GM23338 (cell line): Measurements from ENCODE around the gene RCBTB1. TPM values are rescaled to one million over a fixed set of nuclear protein-coding genes. Genes with fewer than 3 reads are reported as not detected.

Source experiments
- ATAC-seq: fragments of 200-7000 bp; cut with Tn5 transposase; 3 replicates; pipeline ENCODE4 v1.9.1; 2020
- DNase-seq: peaks from one replicate; pipeline ENCODE4 v3.0.0-alpha.2; 2015; ENCODE audit warnings: low spot score
- H2AFZ ChIP-seq: fragments of 200-600 bp; sonication (generic); 2 replicates; pipeline ENCODE4 v1.8.0; 2016; ENCODE audit warnings: antibody characterized with exemption, mild to moderate bottlenecking, moderate library complexity
- H3F3A ChIP-seq: fragments of 200-600 bp; sonication (generic); replicated peaks from 2 replicates; pipeline ENCODE4 v1.8.0; 2017; ENCODE audit warnings: antibody characterized with exemption, mixed run types, low read depth
- H3K27ac ChIP-seq: fragments of 200-600 bp; sonication (generic); 2 replicates; pipeline ENCODE4 v1.6.1; 2016; ENCODE audit warnings: low read depth
- H3K27me3 ChIP-seq: fragments of 200-600 bp; sonication (generic); 2 replicates; pipeline ENCODE4 v1.8.0; 2016; ENCODE audit warnings: mild to moderate bottlenecking, mixed run types, moderate library complexity; ENCODE audit not compliant: insufficient read depth
- H3K36me3 ChIP-seq: fragments of 200-600 bp; sonication (generic); 2 replicates; pipeline ENCODE4 v1.8.0; 2016; ENCODE audit warnings: mild to moderate bottlenecking; ENCODE audit not compliant: insufficient read depth
- H3K4me1 ChIP-seq: fragments of 200-600 bp; sonication (generic); 2 replicates; pipeline ENCODE4 v1.8.0; 2016; ENCODE audit warnings: mild to moderate bottlenecking, moderate library complexity; ENCODE audit not compliant: insufficient read depth
- H3K4me2 ChIP-seq: fragments of 200-600 bp; sonication (generic); 2 replicates; pipeline ENCODE4 v1.7.1; 2017; ENCODE audit warnings: mixed run types
- H3K4me3 ChIP-seq: fragments of 200-600 bp; sonication (generic); 2 replicates; pipeline ENCODE4 v1.6.1; 2016; ENCODE audit warnings: mixed run types
- H3K79me2 ChIP-seq: fragments of 200-600 bp; sonication (generic); replicated peaks from 2 replicates; pipeline ENCODE4 v1.8.0; 2017; ENCODE audit warnings: mild to moderate bottlenecking; ENCODE audit not compliant: insufficient read depth
- H3K9me2 ChIP-seq: fragments of 200-600 bp; sonication (generic); 2 replicates; pipeline ENCODE4 v1.8.0; 2017; ENCODE audit not compliant: insufficient read depth
- H4K20me1 ChIP-seq: fragments of 200-600 bp; sonication (generic); replicated peaks from 2 replicates; pipeline ENCODE4 v1.8.0; 2017; ENCODE audit warnings: mild to moderate bottlenecking; ENCODE audit not compliant: insufficient read depth
- H3K27ac Mint-ChIP-seq: 2 replicates; pipeline ENCODE4 v1.8.0; 2020; ENCODE audit warnings: inconsistent platforms, mild to moderate bottlenecking, moderate library complexity, mixed read lengths
- H3K27me3 Mint-ChIP-seq: 3 replicates; pipeline ENCODE4 v1.8.0; 2022; ENCODE audit warnings: low read depth, mild to moderate bottlenecking, moderate library complexity, mixed read lengths, inconsistent platforms; ENCODE audit not compliant: insufficient read depth, poor library complexity
- H3K36me3 Mint-ChIP-seq: 3 replicates; pipeline ENCODE4 v1.8.0; 2021; ENCODE audit warnings: low read depth, mild to moderate bottlenecking, inconsistent platforms, moderate library complexity, mixed read lengths
- H3K4me1 Mint-ChIP-seq: 3 replicates; pipeline ENCODE4 v1.8.0; 2020; ENCODE audit warnings: mild to moderate bottlenecking, inconsistent platforms, mixed read lengths
- H3K4me3 Mint-ChIP-seq: 3 replicates; pipeline ENCODE4 v1.8.0; 2021; ENCODE audit warnings: moderate library complexity, mild to moderate bottlenecking, inconsistent platforms, mixed read lengths
- H3K9me3 Mint-ChIP-seq: 3 replicates; pipeline ENCODE4 v1.8.0; 2020; ENCODE audit warnings: moderate library complexity, mild to moderate bottlenecking, inconsistent platforms, mixed read lengths
- CREB1 ChIP-seq: fragments of 250-450 bp; sonication (Bioruptor Pico); IDR thresholded peaks from 2 replicates; pipeline ENCODE4 v1.5.0; 2020; ENCODE audit warnings: low read depth, mild to moderate bottlenecking, moderate library complexity
- ETS1 ChIP-seq: IDR thresholded peaks from 2 replicates; pipeline ENCODE4 v1.6.1; 2016; ENCODE audit warnings: antibody characterized with exemption
- EZH2 ChIP-seq: fragments of 200-600 bp; sonication (generic); IDR thresholded peaks from one replicate; pipeline ENCODE4 v1.8.0; 2017; ENCODE audit warnings: antibody characterized with exemption, mild to moderate bottlenecking, low read depth; ENCODE audit not compliant: unreplicated experiment
- EZH2phosphoT487 ChIP-seq: fragments of 200-600 bp; sonication (generic); IDR thresholded peaks from one replicate; pipeline ENCODE4 v1.8.1; 2018; ENCODE audit warnings: antibody characterized with exemption; ENCODE audit not compliant: unreplicated experiment
- JUNB ChIP-seq: IDR thresholded peaks from one replicate; pipeline ENCODE4 v1.6.1; 2016; ENCODE audit warnings: antibody characterized with exemption; ENCODE audit not compliant: unreplicated experiment
- NANOG ChIP-seq: IDR thresholded peaks from 2 replicates; pipeline ENCODE4 v1.6.1; 2016; ENCODE audit warnings: antibody characterized with exemption, borderline replicate concordance
- POLR2AphosphoS5 ChIP-seq: IDR thresholded peaks from 2 replicates; pipeline ENCODE4 v1.6.1; 2016; ENCODE audit warnings: antibody characterized with exemption, low read depth
- REST ChIP-seq: IDR thresholded peaks from one replicate; pipeline ENCODE4 v1.6.1; 2018; ENCODE audit warnings: antibody characterized with exemption; ENCODE audit not compliant: unreplicated experiment
- STAT1 ChIP-seq: IDR thresholded peaks from one replicate; pipeline ENCODE4 v1.6.1; 2016; ENCODE audit warnings: antibody characterized with exemption; ENCODE audit not compliant: unreplicated experiment
- ZNF114 ChIP-seq: fragments of 250-450 bp; sonication (Bioruptor Pico); IDR thresholded peaks from 2 replicates; pipeline ENCODE4 v1.5.0; 2020; ENCODE audit warnings: mild to moderate bottlenecking, moderate library complexity
- ZNF331 ChIP-seq: fragments of 250-450 bp; sonication (Bioruptor Pico); IDR thresholded peaks from 2 replicates; pipeline ENCODE4 v1.5.0; 2020; ENCODE audit warnings: low read depth, mild to moderate bottlenecking, moderate library complexity
- polyA plus RNA-seq: library from polyadenylated mRNA; unstranded; fragments of >200 nt; fragmentation: Nextera tagmentation; extraction: Ambion mirVana; gene quantifications from 2 replicates; pipeline ENCODE4 v1.2.1, GENCODE V29; 2016
- total RNA-seq: library from RNA; depleted of rRNA; stranded (reverse); fragments of >200 nt; shearing (Covaris generic); gene quantifications from 2 replicates; pipeline ENCODE4 v1.2.3, GENCODE V29; 2014
- TF ChIP-seq, protein P1 (sequence below): fragments of 250-450 bp; sonication (Bioruptor Pico); IDR thresholded peaks from 2 replicates; pipeline ENCODE4 v1.5.0; 2020; ENCODE audit warnings: mild to moderate bottlenecking, moderate library complexity
- TF ChIP-seq, protein P2 (sequence below), 2 experiments: fragments of 200-600 bp in 1 of 2; sonication (generic) in 1 of 2; conservative IDR thresholded peaks; 2 replicates each; pipeline versions ENCODE4 v1.5.1 to v1.6.1; 2016 to 2017; ENCODE audit warnings: antibody characterized with exemption in 2 of 2, low read depth in 2 of 2, mild to moderate bottlenecking in 2 of 2, moderate library complexity in 1 of 2

Gene RCBTB1
- total and polyA plus RNA-seq, 2 experiments from 2014 or later: 10.8 to 33.5 TPM

- no peak overlapping the region for H3K4me3 Mint-ChIP-seq
- Histone ChIP-seq H2AFZ (peak overlapping the region; percentile 69; the same call in 1 of the 2 replicates), H3K79me2 (no peaks in the 10 kb centered on the region), H3K4me2 (no peak overlapping the region), H3K27ac (no peak overlapping the region), H4K20me1 (no peaks in the 10 kb centered on the region), H3K36me3 (no peaks in the 10 kb centered on the region), H3F3A (no peaks in the 10 kb centered on the region), H3K9me2 (no peaks in the 10 kb centered on the region), H3K4me3 (no peak overlapping the region), H3K4me1 (no peaks in the 10 kb centered on the region), H3K27me3 (no peaks in the 10 kb centered on the region)
- ATAC-seq: no peak
- no peak for TF ChIP-seq CREB1
- no peak for TF ChIP-seq POLR2AphosphoS5
- TF ChIP-seq, protein P1, sequence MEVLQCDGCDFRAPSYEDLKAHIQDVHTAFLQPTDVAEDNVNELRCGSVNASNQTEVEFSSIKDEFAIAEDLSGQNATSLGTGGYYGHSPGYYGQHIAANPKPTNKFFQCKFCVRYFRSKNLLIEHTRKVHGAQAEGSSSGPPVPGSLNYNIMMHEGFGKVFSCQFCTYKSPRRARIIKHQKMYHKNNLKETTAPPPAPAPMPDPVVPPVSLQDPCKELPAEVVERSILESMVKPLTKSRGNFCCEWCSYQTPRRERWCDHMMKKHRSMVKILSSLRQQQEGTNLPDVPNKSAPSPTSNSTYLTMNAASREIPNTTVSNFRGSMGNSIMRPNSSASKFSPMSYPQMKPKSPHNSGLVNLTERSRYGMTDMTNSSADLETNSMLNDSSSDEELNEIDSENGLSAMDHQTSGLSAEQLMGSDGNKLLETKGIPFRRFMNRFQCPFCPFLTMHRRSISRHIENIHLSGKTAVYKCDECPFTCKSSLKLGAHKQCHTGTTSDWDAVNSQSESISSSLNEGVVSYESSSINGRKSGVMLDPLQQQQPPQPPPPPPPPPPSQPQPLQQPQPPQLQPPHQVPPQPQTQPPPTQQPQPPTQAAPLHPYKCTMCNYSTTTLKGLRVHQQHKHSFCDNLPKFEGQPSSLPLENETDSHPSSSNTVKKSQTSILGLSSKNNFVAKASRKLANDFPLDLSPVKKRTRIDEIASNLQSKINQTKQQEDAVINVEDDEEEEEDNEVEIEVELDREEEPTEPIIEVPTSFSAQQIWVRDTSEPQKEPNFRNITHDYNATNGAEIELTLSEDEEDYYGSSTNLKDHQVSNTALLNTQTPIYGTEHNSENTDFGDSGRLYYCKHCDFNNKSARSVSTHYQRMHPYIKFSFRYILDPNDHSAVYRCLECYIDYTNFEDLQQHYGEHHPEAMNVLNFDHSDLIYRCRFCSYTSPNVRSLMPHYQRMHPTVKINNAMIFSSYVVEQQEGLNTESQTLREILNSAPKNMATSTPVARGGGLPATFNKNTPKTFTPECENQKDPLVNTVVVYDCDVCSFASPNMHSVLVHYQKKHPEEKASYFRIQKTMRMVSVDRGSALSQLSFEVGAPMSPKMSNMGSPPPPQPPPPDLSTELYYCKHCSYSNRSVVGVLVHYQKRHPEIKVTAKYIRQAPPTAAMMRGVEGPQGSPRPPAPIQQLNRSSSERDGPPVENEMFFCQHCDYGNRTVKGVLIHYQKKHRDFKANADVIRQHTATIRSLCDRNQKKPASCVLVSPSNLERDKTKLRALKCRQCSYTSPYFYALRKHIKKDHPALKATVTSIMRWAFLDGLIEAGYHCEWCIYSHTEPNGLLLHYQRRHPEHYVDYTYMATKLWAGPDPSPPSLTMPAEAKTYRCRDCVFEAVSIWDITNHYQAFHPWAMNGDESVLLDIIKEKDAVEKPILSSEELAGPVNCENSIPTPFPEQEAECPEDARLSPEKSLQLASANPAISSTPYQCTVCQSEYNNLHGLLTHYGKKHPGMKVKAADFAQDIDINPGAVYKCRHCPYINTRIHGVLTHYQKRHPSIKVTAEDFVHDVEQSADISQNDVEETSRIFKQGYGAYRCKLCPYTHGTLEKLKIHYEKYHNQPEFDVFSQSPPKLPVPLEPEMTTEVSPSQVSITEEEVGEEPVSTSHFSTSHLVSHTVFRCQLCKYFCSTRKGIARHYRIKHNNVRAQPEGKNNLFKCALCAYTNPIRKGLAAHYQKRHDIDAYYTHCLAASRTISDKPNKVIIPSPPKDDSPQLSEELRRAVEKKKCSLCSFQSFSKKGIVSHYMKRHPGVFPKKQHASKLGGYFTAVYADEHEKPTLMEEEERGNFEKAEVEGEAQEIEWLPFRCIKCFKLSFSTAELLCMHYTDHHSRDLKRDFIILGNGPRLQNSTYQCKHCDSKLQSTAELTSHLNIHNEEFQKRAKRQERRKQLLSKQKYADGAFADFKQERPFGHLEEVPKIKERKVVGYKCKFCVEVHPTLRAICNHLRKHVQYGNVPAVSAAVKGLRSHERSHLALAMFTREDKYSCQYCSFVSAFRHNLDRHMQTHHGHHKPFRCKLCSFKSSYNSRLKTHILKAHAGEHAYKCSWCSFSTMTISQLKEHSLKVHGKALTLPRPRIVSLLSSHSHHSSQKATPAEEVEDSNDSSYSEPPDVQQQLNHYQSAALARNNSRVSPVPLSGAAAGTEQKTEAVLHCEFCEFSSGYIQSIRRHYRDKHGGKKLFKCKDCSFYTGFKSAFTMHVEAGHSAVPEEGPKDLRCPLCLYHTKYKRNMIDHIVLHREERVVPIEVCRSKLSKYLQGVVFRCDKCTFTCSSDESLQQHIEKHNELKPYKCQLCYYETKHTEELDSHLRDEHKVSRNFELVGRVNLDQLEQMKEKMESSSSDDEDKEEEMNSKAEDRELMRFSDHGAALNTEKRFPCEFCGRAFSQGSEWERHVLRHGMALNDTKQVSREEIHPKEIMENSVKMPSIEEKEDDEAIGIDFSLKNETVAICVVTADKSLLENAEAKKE (CRISPR knock-in tag): no peak
- TF ChIP-seq EZH2phosphoT487: no peak
- TF ChIP-seq ZNF114 (CRISPR knock-in tag): no peak
- TF ChIP-seq STAT1: no peak
- no peak for TF ChIP-seq REST
- no peak for TF ChIP-seq JUNB
- TF ChIP-seq ZNF331 (CRISPR knock-in tag): no peak
- no peak for TF ChIP-seq EZH2
- no peak for TF ChIP-seq NANOG
- TF ChIP-seq, protein P2, sequence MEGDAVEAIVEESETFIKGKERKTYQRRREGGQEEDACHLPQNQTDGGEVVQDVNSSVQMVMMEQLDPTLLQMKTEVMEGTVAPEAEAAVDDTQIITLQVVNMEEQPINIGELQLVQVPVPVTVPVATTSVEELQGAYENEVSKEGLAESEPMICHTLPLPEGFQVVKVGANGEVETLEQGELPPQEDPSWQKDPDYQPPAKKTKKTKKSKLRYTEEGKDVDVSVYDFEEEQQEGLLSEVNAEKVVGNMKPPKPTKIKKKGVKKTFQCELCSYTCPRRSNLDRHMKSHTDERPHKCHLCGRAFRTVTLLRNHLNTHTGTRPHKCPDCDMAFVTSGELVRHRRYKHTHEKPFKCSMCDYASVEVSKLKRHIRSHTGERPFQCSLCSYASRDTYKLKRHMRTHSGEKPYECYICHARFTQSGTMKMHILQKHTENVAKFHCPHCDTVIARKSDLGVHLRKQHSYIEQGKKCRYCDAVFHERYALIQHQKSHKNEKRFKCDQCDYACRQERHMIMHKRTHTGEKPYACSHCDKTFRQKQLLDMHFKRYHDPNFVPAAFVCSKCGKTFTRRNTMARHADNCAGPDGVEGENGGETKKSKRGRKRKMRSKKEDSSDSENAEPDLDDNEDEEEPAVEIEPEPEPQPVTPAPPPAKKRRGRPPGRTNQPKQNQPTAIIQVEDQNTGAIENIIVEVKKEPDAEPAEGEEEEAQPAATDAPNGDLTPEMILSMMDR (conservative IDR thresholded peaks at IDR 0.05; ENCODE audit: low read depth in 2 of 2): no peak
- TF ChIP-seq ETS1: no peak
- H3K27me3 Mint-ChIP-seq: no peaks in the 10 kb centered on the region
- H3K36me3 Mint-ChIP-seq: no peaks in the 10 kb centered on the region
- DNase-seq: no peak
- no peaks in the 10 kb centered on the region for H3K4me1 Mint-ChIP-seq
- H3K9me3 Mint-ChIP-seq: no peaks in the 10 kb centered on the region
- H3K27ac Mint-ChIP-seq: no peak overlapping the region
Measured at GRCh38 chr13:49620170-49620621, 34.8 kb upstream of the RCBTB1 start.
